NCI-H2029 treated with DMSO at 0.1 percent for 48 hours (cell line): ENCODE measurements around the gene RFC3.
"Not testable (repeated sequence)": the region's sequence is repeated elsewhere in the genome, so short reads cannot be mapped to it uniquely, and the experiment has no call there.

ENCODE experiments used
- DNase-seq: peaks from one replicate; lab custom pipeline; 2025; lab: John Stamatoyannopoulos, UW

The RFC3 gene

GRCh38 chr13:33812829-33813228, 5.1 kb upstream of the RFC3 start:
- DNase-seq = not testable (repeated sequence)

- no peak for DNase-seq
These were observed 2.9 kb upstream of the RFC3 start for GRCh38 chr13:33815011-33815550.

- no peak for DNase-seq
These were observed 1.0 kb upstream of the RFC3 start for GRCh38 chr13:33816912-33817311.

GRCh38 chr13:33817513-33817900, 442 bp upstream of the RFC3 start:
- no peak for DNase-seq

- DNase-seq = no peak
These were observed 7.1 kb downstream of the RFC3 start for GRCh38 chr13:33825083-33825482.

GRCh38 chr13:33827139-33827538, 9.2 kb downstream of the RFC3 start:
- DNase-seq = no peak

- no peak for DNase-seq
These were observed 10.6 kb downstream of the RFC3 start for GRCh38 chr13:33828431-33829129.

- DNase-seq = no peak
These were observed 14.9 kb downstream of the RFC3 start for GRCh38 chr13:33832872-33833271.

GRCh38 chr13:33838647-33839046, 20.7 kb downstream of the RFC3 start:
- no peak for DNase-seq

- DNase-seq = no peak
These were observed 22.5 kb downstream of the RFC3 start for GRCh38 chr13:33840402-33840801.

- no peak for DNase-seq
These were observed 24.3 kb downstream of the RFC3 start for GRCh38 chr13:33842207-33842606.

- no peak for DNase-seq
These were observed 25.0 kb downstream of the RFC3 start for GRCh38 chr13:33842986-33843385.

GRCh38 chr13:33845572-33846302, 27.8 kb downstream of the RFC3 start:
- no peak for DNase-seq

- no peak for DNase-seq
These were observed 28.5 kb downstream of the RFC3 start for GRCh38 chr13:33846303-33847062.

- DNase-seq = no peak
These were observed 31.3 kb downstream of the RFC3 start for GRCh38 chr13:33849211-33849610.

GRCh38 chr13:33855371-33855895, 37.5 kb downstream of the RFC3 start:
- no peak for DNase-seq

- DNase-seq = no peak
These were observed 41.8 kb downstream of the RFC3 start for GRCh38 chr13:33859691-33860303.

GRCh38 chr13:33860526-33860925, 42.6 kb downstream of the RFC3 start:
- no peak for DNase-seq

- no peak for DNase-seq
These were observed 44.1 kb downstream of the RFC3 start for GRCh38 chr13:33862016-33862415.

GRCh38 chr13:33863188-33863789, 45.3 kb downstream of the RFC3 start:
- no peak for DNase-seq

- DNase-seq = no peak
These were observed 48.0 kb downstream of the RFC3 start for GRCh38 chr13:33865945-33866344.

GRCh38 chr13:33867472-33867871, 49.5 kb downstream of the RFC3 start:
- no peak for DNase-seq
